Activated naive CD8-positive, alpha-beta T cell treated with anti-CD3 and anti-CD28 coated beads, Interleukin-2, amount 50 U/mL, for 24 hours (primary cell): ENCODE results near the gene KLHL3.

ENCODE experiments used
- ATAC-seq: fragments of 150-1000 bp; cut with Tn5 transposase; one replicate; pipeline ENCODE4 v1.10.0; 2021
- DNase-seq: peaks from one replicate; pipeline ENCODE4 v3.0.0; 2021
- H3K27ac Mint-ChIP-seq: one replicate; pipeline ENCODE4 v1.8.0; 2021; ENCODE audit warnings: mild to moderate bottlenecking, mixed read lengths
- H3K27me3 Mint-ChIP-seq: one replicate; pipeline ENCODE4 v1.8.0; 2021; ENCODE audit warnings: mixed read lengths
- H3K36me3 Mint-ChIP-seq: one replicate; pipeline ENCODE4 v1.8.0; 2021; ENCODE audit warnings: low read depth, mixed read lengths
- H3K4me1 Mint-ChIP-seq: one replicate; pipeline ENCODE4 v1.8.0; 2021; ENCODE audit warnings: mixed read lengths
- H3K4me3 Mint-ChIP-seq: one replicate; pipeline ENCODE4 v1.8.0; 2021; ENCODE audit warnings: mild to moderate bottlenecking, moderate library complexity, mixed read lengths
- H3K9me3 Mint-ChIP-seq: one replicate; pipeline ENCODE4 v1.8.0; 2021; ENCODE audit warnings: mixed read lengths

Gene KLHL3

GRCh38 chr5:137631453-137631852 is 104.4 kb downstream of the KLHL3 start:
- no peaks in the 10 kb centered on the region for H3K27me3 Mint-ChIP-seq
- no peaks in the 10 kb centered on the region for H3K4me1 Mint-ChIP-seq
- no peak overlapping the region for H3K27ac Mint-ChIP-seq
- ATAC-seq = no peak
- no peaks in the 10 kb centered on the region for H3K9me3 Mint-ChIP-seq
- H3K36me3 Mint-ChIP-seq = no peaks in the 10 kb centered on the region
- H3K4me3 Mint-ChIP-seq = no peak overlapping the region
- DNase-seq = no peak

- Mint-ChIP-seq H3K4me3 (no peak overlapping the region), H3K36me3 (no peaks in the 10 kb centered on the region), H3K27me3 (no peaks in the 10 kb centered on the region), H3K27ac (no peak overlapping the region), H3K4me1 (no peaks in the 10 kb centered on the region), H3K9me3 (no peaks in the 10 kb centered on the region)
- DNase-seq (no peak), ATAC-seq (no peak)
Observed at GRCh38 chr5:137630972-137631370, 104.9 kb downstream of the KLHL3 start.

GRCh38 chr5:137630216-137630971 is 105.5 kb downstream of the KLHL3 start:
- ATAC-seq = no peak
- no peak for DNase-seq
- Mint-ChIP-seq H3K36me3 (no peaks in the 10 kb centered on the region), H3K4me3 (no peak overlapping the region), H3K9me3 (no peaks in the 10 kb centered on the region), H3K4me1 (no peaks in the 10 kb centered on the region), H3K27me3 (no peaks in the 10 kb centered on the region), H3K27ac (no peak overlapping the region)

- Mint-ChIP-seq H3K4me3 (no peak overlapping the region), H3K36me3 (no peaks in the 10 kb centered on the region), H3K4me1 (no peaks in the 10 kb centered on the region), H3K9me3 (no peaks in the 10 kb centered on the region), H3K27ac (no peak overlapping the region), H3K27me3 (no peaks in the 10 kb centered on the region)
- DNase-seq = no peak
- ATAC-seq = peak; percentile 73
Observed at GRCh38 chr5:137629646-137630045, 106.2 kb downstream of the KLHL3 start.

GRCh38 chr5:137627706-137628105 is 108.2 kb downstream of the KLHL3 start:
- ATAC-seq (no peak), DNase-seq (no peak)
- H3K27ac Mint-ChIP-seq = no peak overlapping the region
- H3K27me3 Mint-ChIP-seq = no peaks in the 10 kb centered on the region
- no peaks in the 10 kb centered on the region for H3K4me1 Mint-ChIP-seq
- no peak overlapping the region for H3K4me3 Mint-ChIP-seq
- H3K36me3 Mint-ChIP-seq = no peaks in the 10 kb centered on the region
- no peaks in the 10 kb centered on the region for H3K9me3 Mint-ChIP-seq

- Mint-ChIP-seq H3K36me3 (no peaks in the 10 kb centered on the region), H3K27ac (no peak overlapping the region), H3K4me3 (no peak overlapping the region), H3K4me1 (no peaks in the 10 kb centered on the region), H3K27me3 (no peaks in the 10 kb centered on the region), H3K9me3 (no peaks in the 10 kb centered on the region)
- ATAC-seq = no peak
- no peak for DNase-seq
Observed at GRCh38 chr5:137627293-137627692, 108.6 kb downstream of the KLHL3 start.

- Mint-ChIP-seq H3K4me3 (no peak overlapping the region), H3K36me3 (no peaks in the 10 kb centered on the region), H3K4me1 (no peaks in the 10 kb centered on the region), H3K27ac (no peak overlapping the region), H3K9me3 (no peaks in the 10 kb centered on the region), H3K27me3 (no peaks in the 10 kb centered on the region)
- DNase-seq = no peak
- ATAC-seq = no peak
Observed at GRCh38 chr5:137624786-137625349, 111.0 kb downstream of the KLHL3 start.

GRCh38 chr5:137622850-137623249 is 113.0 kb downstream of the KLHL3 start:
- Mint-ChIP-seq H3K27ac (no peak overlapping the region), H3K4me1 (no peaks in the 10 kb centered on the region), H3K9me3 (no peaks in the 10 kb centered on the region), H3K36me3 (no peaks in the 10 kb centered on the region), H3K4me3 (no peak overlapping the region), H3K27me3 (no peaks in the 10 kb centered on the region)
- ATAC-seq (no peak), DNase-seq (no peak)

GRCh38 chr5:137621861-137622823 is 113.7 kb downstream of the KLHL3 start:
- H3K9me3 Mint-ChIP-seq = no peaks in the 10 kb centered on the region
- H3K36me3 Mint-ChIP-seq = no peaks in the 10 kb centered on the region
- no peaks in the 10 kb centered on the region for H3K27me3 Mint-ChIP-seq
- ATAC-seq (no peak), DNase-seq (no peak)
- no peak overlapping the region for H3K27ac Mint-ChIP-seq
- H3K4me3 Mint-ChIP-seq = no peak overlapping the region
- no peaks in the 10 kb centered on the region for H3K4me1 Mint-ChIP-seq

GRCh38 chr5:137621306-137621705 is 114.6 kb downstream of the KLHL3 start:
- ATAC-seq (no peak), DNase-seq (no peak)
- Mint-ChIP-seq H3K36me3 (no peaks in the 10 kb centered on the region), H3K27ac (no peak overlapping the region), H3K4me3 (no peak overlapping the region), H3K4me1 (no peaks in the 10 kb centered on the region), H3K27me3 (no peaks in the 10 kb centered on the region), H3K9me3 (no peaks in the 10 kb centered on the region)

GRCh38 chr5:137619191-137619870 is 116.6 kb downstream of the KLHL3 start:
- Mint-ChIP-seq H3K4me1 (no peaks in the 10 kb centered on the region), H3K36me3 (no peaks in the 10 kb centered on the region), H3K27me3 (no peaks in the 10 kb centered on the region), H3K4me3 (no peak overlapping the region), H3K27ac (no peak overlapping the region), H3K9me3 (no peaks in the 10 kb centered on the region)
- no peak for ATAC-seq
- DNase-seq = no peak

GRCh38 chr5:137618476-137618875 is 117.4 kb downstream of the KLHL3 start:
- Mint-ChIP-seq H3K4me3 (no peak overlapping the region), H3K27me3 (no peaks in the 10 kb centered on the region)

GRCh38 chr5:137617528-137618205 is 118.2 kb downstream of the KLHL3 start:
- ATAC-seq = no peak
- no peak overlapping the region for H3K27ac Mint-ChIP-seq
- no peaks in the 10 kb centered on the region for H3K9me3 Mint-ChIP-seq
- H3K4me1 Mint-ChIP-seq = peaks cover 6% of the 10 kb centered on the region
- H3K27me3 Mint-ChIP-seq = no peaks in the 10 kb centered on the region
- no peak overlapping the region for H3K4me3 Mint-ChIP-seq
- H3K36me3 Mint-ChIP-seq = no peaks in the 10 kb centered on the region
- no peak for DNase-seq

More at GRCh38 chr5:137618476-137618875, 117.4 kb downstream of the KLHL3 start:
- Mint-ChIP-seq H3K9me3 (no peaks in the 10 kb centered on the region), H3K27ac (no peak overlapping the region), H3K4me1 (peaks cover 4% of the 10 kb centered on the region), H3K36me3 (no peaks in the 10 kb centered on the region)
- no peak for ATAC-seq
- DNase-seq = no peak

- Mint-ChIP-seq H3K27me3 (no peaks in the 10 kb centered on the region), H3K27ac (no peak overlapping the region)
- ATAC-seq = no peak
Observed at GRCh38 chr5:137616046-137616445, 119.8 kb downstream of the KLHL3 start.

More at GRCh38 chr5:137616046-137616445, 119.8 kb downstream of the KLHL3 start:
- Mint-ChIP-seq H3K36me3 (no peaks in the 10 kb centered on the region), H3K9me3 (no peaks in the 10 kb centered on the region), H3K4me3 (no peak overlapping the region), H3K4me1 (peaks cover 6% of the 10 kb centered on the region)
- DNase-seq = no peak
